ENCODE data around the gene SYT5. TPM values are rescaled to one million over a fixed set of nuclear protein-coding genes. Genes with fewer than 3 reads are reported as not detected.
A peak's percentile ranks its signal among the peaks of the same experiment; 100 is the strongest.

SYT5 gene
- total and polyA plus RNA-seq, 2 donors from 2014 or later: not detected

DNA sequence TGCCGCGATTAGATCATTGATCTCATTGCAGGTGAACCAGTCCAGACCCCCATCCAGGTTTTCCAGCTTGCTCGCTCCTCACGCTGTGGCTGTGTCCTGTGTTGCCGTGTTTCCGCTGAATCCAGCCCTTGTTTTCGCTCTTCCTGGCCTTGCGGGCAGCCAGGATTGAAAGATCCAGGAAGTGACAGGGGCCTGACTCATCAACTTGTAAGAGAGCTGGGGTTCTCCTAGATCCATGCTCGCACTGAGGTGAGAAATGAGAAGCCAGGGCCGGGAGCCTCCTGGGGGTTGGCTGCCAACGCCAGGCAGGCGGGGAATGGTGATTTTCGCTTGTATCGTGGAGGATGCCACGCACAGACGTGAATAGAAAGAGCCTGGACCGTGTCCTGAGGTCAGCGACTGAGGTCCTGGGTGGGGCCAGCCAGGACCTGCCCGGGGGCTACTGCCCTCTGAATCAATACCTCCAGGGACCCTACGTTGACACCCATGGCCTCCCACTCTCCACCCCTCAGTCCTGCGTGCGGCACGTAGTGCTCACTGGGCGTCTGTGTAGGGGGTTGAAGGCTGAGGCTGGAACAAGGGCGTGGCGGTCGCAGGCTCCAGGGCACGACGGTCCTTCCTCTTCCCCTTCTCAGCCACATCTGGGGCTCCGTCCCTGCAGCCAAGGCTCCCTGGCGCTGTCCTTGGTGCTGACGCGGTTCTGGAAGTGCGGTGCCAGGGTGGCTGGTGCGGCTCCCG, 36.5 kb upstream of the SYT5 start:
- Histone ChIP-seq H3K36me3 (ENCODE audit: control insufficient read depth in 2 of 3, insufficient read depth in 3 of 3, low read length in 3 of 3) (no peaks in the 10 kb centered on the region), H3K9ac (ENCODE audit: low read length in 3 of 3) (no peak overlapping the region), H3K27ac (ENCODE audit: low read depth in 2 of 2, low read length in 2 of 2) (no peak overlapping the region), H3K4me1 (ENCODE audit: control insufficient read depth in 2 of 3, insufficient read depth in 2 of 3, low read depth in 1 of 3, low read length in 3 of 3) (peaks cover 0 to 2% (median 0%) of the 10 kb centered on the region in 3 donors), H3K9me3 (ENCODE audit: control insufficient read depth in 2 of 3, insufficient read depth in 1 of 3, low read length in 3 of 3) (peaks cover 0 to 4% (median 2%) of the 10 kb centered on the region in 3 donors), H3K27me3 (ENCODE audit: control insufficient read depth, insufficient read depth, low read length) (no peaks in the 10 kb centered on the region), H3K4me3 (ENCODE audit: low read length in 3 of 3) (peak overlapping the region in 1 of 3 donors; percentile 39)
- intact Hi-C loops (cut with DNase I): no loop called here
- DNase-seq: peak; percentile 77 to 90 (median 87)
- TF ChIP-seq, protein P1, sequence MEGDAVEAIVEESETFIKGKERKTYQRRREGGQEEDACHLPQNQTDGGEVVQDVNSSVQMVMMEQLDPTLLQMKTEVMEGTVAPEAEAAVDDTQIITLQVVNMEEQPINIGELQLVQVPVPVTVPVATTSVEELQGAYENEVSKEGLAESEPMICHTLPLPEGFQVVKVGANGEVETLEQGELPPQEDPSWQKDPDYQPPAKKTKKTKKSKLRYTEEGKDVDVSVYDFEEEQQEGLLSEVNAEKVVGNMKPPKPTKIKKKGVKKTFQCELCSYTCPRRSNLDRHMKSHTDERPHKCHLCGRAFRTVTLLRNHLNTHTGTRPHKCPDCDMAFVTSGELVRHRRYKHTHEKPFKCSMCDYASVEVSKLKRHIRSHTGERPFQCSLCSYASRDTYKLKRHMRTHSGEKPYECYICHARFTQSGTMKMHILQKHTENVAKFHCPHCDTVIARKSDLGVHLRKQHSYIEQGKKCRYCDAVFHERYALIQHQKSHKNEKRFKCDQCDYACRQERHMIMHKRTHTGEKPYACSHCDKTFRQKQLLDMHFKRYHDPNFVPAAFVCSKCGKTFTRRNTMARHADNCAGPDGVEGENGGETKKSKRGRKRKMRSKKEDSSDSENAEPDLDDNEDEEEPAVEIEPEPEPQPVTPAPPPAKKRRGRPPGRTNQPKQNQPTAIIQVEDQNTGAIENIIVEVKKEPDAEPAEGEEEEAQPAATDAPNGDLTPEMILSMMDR (IDR thresholded peaks at IDR 0.05; ENCODE audit: borderline replicate concordance, extremely low read depth, insufficient read depth): no peak
- no peak for FAIRE-seq

DNA sequence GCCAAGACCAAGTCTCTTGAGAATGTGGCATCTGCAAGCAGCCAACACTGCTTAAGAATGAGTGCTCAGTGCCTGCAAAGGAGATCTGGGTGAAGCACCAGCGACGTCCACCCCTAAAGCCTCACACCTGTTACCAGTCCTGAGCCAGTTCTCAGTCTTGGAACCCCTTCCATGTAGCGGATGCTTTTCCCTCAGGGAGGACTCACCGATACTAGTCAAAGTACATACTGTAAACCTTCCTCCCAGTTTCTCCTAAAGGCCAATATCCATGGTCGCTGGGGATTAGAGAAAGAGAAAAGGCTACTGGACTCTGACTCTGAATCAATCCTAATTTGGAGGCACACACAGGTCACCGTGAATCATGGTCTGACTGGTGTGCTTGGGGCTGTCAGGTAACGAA, 33.5 kb upstream of the SYT5 start:
- Histone ChIP-seq H3K9me3 (ENCODE audit: control insufficient read depth in 2 of 3, insufficient read depth in 1 of 3, low read length in 3 of 3) (peaks cover 0 to 4% (median 2%) of the 10 kb centered on the region in 3 donors), H3K9ac (ENCODE audit: low read length in 3 of 3) (no peak overlapping the region), H3K36me3 (ENCODE audit: control insufficient read depth in 2 of 3, insufficient read depth in 3 of 3, low read length in 3 of 3) (no peaks in the 10 kb centered on the region), H3K27me3 (ENCODE audit: control insufficient read depth, insufficient read depth, low read length) (no peaks in the 10 kb centered on the region), H3K4me3 (ENCODE audit: low read length in 3 of 3) (no peak overlapping the region), H3K4me1 (ENCODE audit: control insufficient read depth in 2 of 3, insufficient read depth in 2 of 3, low read depth in 1 of 3, low read length in 3 of 3) (peaks cover 0 to 2% (median 0%) of the 10 kb centered on the region in 3 donors), H3K27ac (ENCODE audit: low read depth in 2 of 2, low read length in 2 of 2) (no peak overlapping the region)
- FAIRE-seq: no peak
- DNase-seq: no peak
- TF ChIP-seq, protein P1 (IDR thresholded peaks at IDR 0.05; ENCODE audit: borderline replicate concordance, extremely low read depth, insufficient read depth): no peak
- intact Hi-C loops (cut with DNase I): no loop called here

DNA sequence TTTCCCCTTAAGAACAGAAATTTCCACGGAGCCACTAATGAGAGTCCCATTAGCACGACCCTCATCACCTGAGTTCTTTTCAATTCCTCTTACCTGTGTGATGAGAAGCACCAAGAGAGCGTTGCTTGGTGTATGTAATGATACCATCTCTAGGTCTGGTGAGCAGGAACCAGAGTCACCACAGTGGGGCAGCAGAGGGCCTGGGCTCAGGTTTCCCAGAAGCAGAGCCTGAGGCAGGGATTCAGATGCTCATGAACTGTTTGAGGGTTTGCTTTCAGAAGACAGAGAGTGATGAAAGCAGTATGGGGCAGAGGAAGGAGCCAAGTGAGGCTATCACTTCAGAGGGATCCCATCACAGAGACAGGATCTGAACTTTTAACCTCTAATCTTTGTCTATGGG, 32.4 kb upstream of the SYT5 start:
- intact Hi-C loops (cut with DNase I): no loop called here
- no peak overlapping the region for H3K9ac ChIP-seq (ENCODE audit: low read length in 3 of 3)
- no peaks in the 10 kb centered on the region for H3K27me3 ChIP-seq (ENCODE audit: control insufficient read depth, insufficient read depth, low read length)
- H3K4me3 ChIP-seq (ENCODE audit: low read length in 3 of 3): no peak overlapping the region
- DNase-seq (no peak), FAIRE-seq (no peak)
- H3K36me3 ChIP-seq (ENCODE audit: control insufficient read depth in 2 of 3, insufficient read depth in 3 of 3, low read length in 3 of 3): no peaks in the 10 kb centered on the region
- H3K27ac ChIP-seq (ENCODE audit: low read depth in 2 of 2, low read length in 2 of 2): no peak overlapping the region
- peaks cover 0 to 2% (median 0%) of the 10 kb centered on the region in 3 donors for H3K4me1 ChIP-seq (ENCODE audit: control insufficient read depth in 2 of 3, insufficient read depth in 2 of 3, low read depth in 1 of 3, low read length in 3 of 3)
- TF ChIP-seq, protein P1 (IDR thresholded peaks at IDR 0.05; ENCODE audit: borderline replicate concordance, extremely low read depth, insufficient read depth): no peak
- peaks cover 0 to 4% (median 2%) of the 10 kb centered on the region in 3 donors for H3K9me3 ChIP-seq (ENCODE audit: control insufficient read depth in 2 of 3, insufficient read depth in 1 of 3, low read length in 3 of 3)
